ENCODE data around the gene ASTN2.
"Not testable (repeated sequence)": the region's sequence is repeated elsewhere in the genome, so short reads cannot be mapped to it uniquely, and the experiment has no call there.

Gene ASTN2

DNA sequence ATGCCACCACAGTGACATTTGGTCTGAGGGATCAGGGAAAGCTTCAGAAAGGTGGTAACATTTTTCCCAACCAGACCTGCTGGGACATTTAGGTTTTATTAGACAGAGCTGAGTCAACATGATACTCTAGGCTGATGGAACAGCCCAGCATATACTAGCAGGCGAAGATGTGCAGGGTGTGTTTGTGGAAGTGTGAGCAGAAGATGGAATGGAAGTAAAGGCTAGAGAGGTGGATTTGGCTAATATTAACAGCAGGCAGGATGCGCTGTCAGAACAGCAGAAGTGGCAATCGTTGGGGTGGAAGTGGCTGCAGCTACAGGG is 340.6 kb downstream of the ASTN2 start:
- DNase-seq (ENCODE audit: extremely low spot score), result no peak
- CTCF ChIA-PET, result interaction anchor here (0.7 to 1.2 kb wide), 7 partner anchors 7 to 336 kb away, joined by 3 to 4 read pairs (median 3); no protein-coding TSS in a partner anchor
- POLR2A ChIA-PET, result no interaction called here
- TF ChIP-seq CTCF (IDR thresholded peaks at IDR 0.05; ENCODE audit: control extremely low read depth, extremely low read depth, low read depth, missing control alignments), result no peak

- POLR2A ChIA-PET, result no interaction called here
- CTCF ChIA-PET, result interaction anchor here (0.7 to 1.2 kb wide), 7 partner anchors 8 to 337 kb away, joined by 3 to 4 read pairs (median 3); no protein-coding TSS in a partner anchor
These were observed 341.1 kb downstream of the ASTN2 start for GRCh38 chr9:117073539-117074341.

DNA sequence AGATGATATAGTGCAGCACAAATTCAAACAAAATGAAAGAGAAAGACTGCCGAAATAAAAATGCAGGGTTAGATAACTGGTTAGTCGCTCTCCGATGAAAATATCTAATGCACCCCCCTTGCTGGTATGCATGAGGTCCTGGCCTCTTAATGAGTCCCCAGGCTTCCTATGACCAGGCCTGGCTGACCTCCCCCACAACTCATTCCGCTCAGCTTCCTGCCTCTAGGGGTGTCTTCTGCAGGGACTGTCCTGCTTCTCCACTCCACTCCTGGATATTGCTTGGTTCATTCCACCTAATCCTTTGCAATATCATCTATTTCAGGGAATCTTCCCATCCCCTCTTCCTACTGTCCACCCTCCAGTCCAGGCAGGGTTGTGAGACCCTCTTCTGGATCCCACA is 341.8 kb downstream of the ASTN2 start:
- no peak for TF ChIP-seq CTCF (IDR thresholded peaks at IDR 0.05; ENCODE audit: control extremely low read depth, extremely low read depth, low read depth, missing control alignments)
- POLR2A ChIA-PET, result no interaction called here
- DNase-seq (ENCODE audit: extremely low spot score), result no peak
- CTCF ChIA-PET, result interaction anchor here (1.0 to 1.2 kb wide), 2 partner anchors 52 to 166 kb away, joined by 3 to 4 read pairs; no protein-coding TSS in a partner anchor

More at GRCh38 chr9:117073539-117074341, 341.1 kb downstream of the ASTN2 start:
- peak; percentile 39 for DNase-seq (ENCODE audit: extremely low spot score)
- TF ChIP-seq CTCF (IDR thresholded peaks at IDR 0.05; ENCODE audit: control extremely low read depth, extremely low read depth, low read depth, missing control alignments), result peak; percentile 37

DNA sequence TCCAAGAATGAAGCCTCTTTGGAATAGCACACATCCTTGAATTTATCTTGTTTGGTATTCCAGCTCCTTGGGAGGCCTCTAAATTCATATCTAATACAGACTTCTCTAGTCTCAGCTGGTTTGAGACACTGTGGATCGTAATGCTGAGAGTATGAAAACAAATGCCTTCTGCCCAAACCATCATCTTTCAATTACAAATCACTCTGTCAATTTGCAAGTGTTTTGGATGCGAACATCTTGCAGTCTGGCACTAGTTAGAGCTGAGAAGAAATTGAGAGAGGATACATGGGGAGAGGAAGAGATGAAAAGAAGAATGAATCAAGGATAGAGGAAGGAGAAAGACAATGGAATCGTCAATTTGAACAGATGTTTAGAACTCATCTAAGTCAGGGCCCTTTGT is 342.6 kb downstream of the ASTN2 start:
- ChIA-PET CTCF (interaction anchor here (1.2 kb wide), 1 partner anchor 53 kb away, joined by 4 read pairs; no protein-coding TSS in a partner anchor), POLR2A (no interaction called here)
- TF ChIP-seq CTCF (IDR thresholded peaks at IDR 0.05; ENCODE audit: control extremely low read depth, extremely low read depth, low read depth, missing control alignments), result no peak

DNA sequence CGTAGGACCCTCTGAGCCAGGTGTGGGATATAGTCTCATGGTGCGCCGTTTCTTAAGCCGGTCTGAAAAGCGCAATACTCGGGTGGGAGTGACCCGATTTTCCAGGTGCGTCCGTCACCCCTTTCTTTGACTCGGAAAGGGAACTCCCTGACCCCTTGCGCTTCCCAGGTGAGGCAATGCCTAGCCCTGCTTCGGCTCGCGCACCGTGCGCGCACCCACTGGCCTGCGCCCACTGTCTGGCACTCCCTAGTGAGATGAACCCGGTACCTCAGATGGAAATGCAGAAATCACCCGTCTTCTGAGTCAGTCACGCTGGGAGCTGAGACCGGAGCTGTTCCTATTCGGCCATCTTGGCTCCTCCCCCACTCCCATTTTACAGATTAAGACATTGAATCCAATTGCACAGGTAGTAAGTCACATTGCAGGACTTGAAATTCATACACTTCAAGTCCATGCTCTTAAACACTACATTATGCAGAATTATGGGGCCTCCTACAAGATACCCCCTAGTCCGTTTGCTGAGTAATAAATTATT is 343.1 kb downstream of the ASTN2 start:
- POLR2A ChIA-PET; DNase-seq (ENCODE audit: extremely low spot score); CTCF ChIA-PET: not testable (repeated sequence)

More for the DNA sequence above, 342.6 kb downstream of the ASTN2 start:
- no peak for DNase-seq (ENCODE audit: extremely low spot score)

DNA sequence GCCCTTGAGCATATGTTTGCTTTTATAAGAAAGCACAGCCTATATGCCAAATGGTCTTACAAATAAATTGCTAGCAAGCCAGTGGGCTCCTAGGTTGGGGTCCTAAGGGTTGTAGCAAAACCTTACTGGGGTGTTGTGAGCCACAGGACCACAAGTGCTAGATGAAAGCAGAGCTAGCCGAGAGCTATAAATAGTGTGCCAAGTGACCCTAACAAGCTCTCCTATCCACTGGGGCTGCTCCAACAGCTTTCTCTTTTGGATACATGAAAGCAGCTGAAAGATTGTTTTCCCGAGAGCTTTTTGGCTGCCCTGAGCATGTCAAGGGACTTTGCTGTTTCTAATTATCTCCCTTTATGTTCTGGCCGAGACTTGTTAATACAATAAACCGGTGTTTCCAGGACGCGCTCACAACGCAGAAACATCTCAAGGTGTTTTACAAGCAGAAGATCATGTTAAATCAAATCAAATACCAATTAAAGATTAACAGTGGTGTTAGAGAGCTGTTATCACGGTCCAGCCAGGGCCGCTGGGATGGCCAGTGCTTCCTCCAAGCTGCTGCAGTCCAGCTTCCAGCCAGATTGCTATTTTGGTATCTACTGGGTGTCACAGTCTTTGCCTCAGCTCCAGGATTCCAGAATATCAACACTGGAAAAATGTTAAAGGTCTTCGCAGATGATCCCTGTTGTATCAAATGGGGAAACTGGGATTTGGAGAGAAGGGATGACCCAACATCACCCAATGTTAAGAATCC is 351.0 kb downstream of the ASTN2 start:
- ChIA-PET CTCF (interaction anchor here (1.1 to 1.5 kb wide), 3 partner anchors 8 to 10 kb away, joined by 4 read pairs; no protein-coding TSS in a partner anchor), POLR2A (no interaction called here)
- DNase-seq (ENCODE audit: extremely low spot score), result no peak
- no peak for TF ChIP-seq CTCF (IDR thresholded peaks at IDR 0.05; ENCODE audit: control extremely low read depth, extremely low read depth, low read depth, missing control alignments)

Measured in GM10248 (cell line).